Cardiac muscle cell (in vitro differentiated cells and primary cell): ENCODE results near the gene PTGDS. TPM values are rescaled to one million over a fixed set of nuclear protein-coding genes. Genes with fewer than 3 reads are reported as not detected.

Experiments
- DNase-seq, 2 donors: peaks; one replicate each; pipeline versions ENCODE4 v3.0.0 to v3.0.0-alpha.2; 2010 to 2017; ENCODE audit warnings: low read depth in 1 of 2, low spot score in 1 of 2
- H3K27ac ChIP-seq: fragments of 200-600 bp; sonication (generic); 2 replicates; pipeline ENCODE4 v1.5.1; 2016
- H3K27me3 ChIP-seq: fragments of 200-600 bp; sonication (generic); 2 replicates; pipeline ENCODE4 v1.6.0; 2016; ENCODE audit warnings: control low read depth
- H3K36me3 ChIP-seq: fragments of 200-600 bp; sonication (generic); 2 replicates; pipeline ENCODE4 v1.5.1; 2016; ENCODE audit warnings: control low read depth
- H3K4me1 ChIP-seq: fragments of 200-600 bp; sonication (generic); 2 replicates; pipeline ENCODE4 v1.8.1; 2017; ENCODE audit warnings: low read depth, mild to moderate bottlenecking, mixed run types
- H3K4me3 ChIP-seq: fragments of 200-600 bp; sonication (generic); 2 replicates; pipeline ENCODE4 v1.5.1; 2016; ENCODE audit warnings: mild to moderate bottlenecking
- H3K9me3 ChIP-seq: fragments of 200-600 bp; sonication (generic); 2 replicates; pipeline ENCODE4 v1.5.1; 2017; ENCODE audit warnings: low read depth, mild to moderate bottlenecking, control low read depth
- CTCF ChIP-seq: IDR thresholded peaks from 2 replicates; pipeline ENCODE4 v1.5.1; 2012; ENCODE audit warnings: low read depth, mild to moderate bottlenecking, low read length
- polyA plus RNA-seq: library from polyadenylated mRNA; unstranded; fragments of >200 nt; fragmentation: Nextera tagmentation; extraction: Ambion mirVana; gene quantifications from 2 replicates; pipeline ENCODE4 v1.2.1, GENCODE V29; 2016
- total RNA-seq: library from RNA; depleted of rRNA; stranded (reverse); fragments of >200 nt; gene quantifications from 2 replicates; pipeline ENCODE4 v1.2.3, GENCODE V29; 2016

The PTGDS gene
- total and polyA plus RNA-seq, 2 experiments from 2014 or later, result 3.4 to 3.9 TPM

GRCh38 chr9:137017071-137017470 is 39.8 kb downstream of the PTGDS start:
- Histone ChIP-seq H3K36me3 (peaks cover 12% of the 10 kb centered on the region), H3K4me1 (no peaks in the 10 kb centered on the region), H3K27me3 (no peaks in the 10 kb centered on the region), H3K9me3 (no peaks in the 10 kb centered on the region), H3K27ac (no peak overlapping the region), H3K4me3 (no peak overlapping the region)
- no peak for TF ChIP-seq CTCF
- DNase-seq, result no peak

DNA sequence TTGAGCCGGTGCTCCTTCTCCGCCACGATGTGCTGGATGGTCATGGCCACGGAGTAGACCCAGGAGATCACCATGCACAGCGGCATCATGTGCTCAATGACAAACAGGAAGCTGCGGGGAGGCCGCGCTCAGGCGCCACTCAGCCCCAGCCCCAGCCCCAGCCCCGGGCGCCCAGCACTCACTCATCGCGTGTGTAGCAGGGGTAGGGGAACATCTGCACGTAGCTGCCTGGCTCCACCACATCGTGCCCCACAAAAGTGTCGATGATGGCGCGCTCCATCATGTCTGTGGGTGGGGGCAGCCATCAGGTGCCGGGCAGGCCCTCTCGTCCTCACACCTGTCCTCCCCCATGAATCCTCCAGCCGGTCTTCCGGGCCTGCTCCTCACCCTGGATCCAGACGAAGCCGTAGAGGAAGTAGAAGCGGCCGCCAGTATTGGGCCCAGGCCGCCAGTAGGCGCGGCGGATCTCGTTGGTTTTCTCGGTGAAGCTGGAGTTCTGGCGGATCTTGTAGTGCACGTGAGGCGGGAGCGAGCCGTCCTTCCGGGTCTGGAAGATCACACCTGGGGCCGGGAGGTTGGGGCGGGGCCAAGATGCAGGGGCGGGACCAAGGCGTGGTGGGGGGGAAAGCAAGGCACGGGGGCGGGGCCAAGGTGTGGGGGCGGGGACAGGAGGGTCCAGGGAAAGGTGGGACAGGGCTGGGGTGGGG is 40.6 kb downstream of the PTGDS start:
- H3K27ac ChIP-seq, result no peak overlapping the region
- no peak for TF ChIP-seq CTCF
- H3K4me3 ChIP-seq, result no peak overlapping the region
- no peaks in the 10 kb centered on the region for H3K9me3 ChIP-seq
- peaks cover 9% of the 10 kb centered on the region for H3K36me3 ChIP-seq
- no peaks in the 10 kb centered on the region for H3K27me3 ChIP-seq
- no peak for DNase-seq
- no peaks in the 10 kb centered on the region for H3K4me1 ChIP-seq

DNA sequence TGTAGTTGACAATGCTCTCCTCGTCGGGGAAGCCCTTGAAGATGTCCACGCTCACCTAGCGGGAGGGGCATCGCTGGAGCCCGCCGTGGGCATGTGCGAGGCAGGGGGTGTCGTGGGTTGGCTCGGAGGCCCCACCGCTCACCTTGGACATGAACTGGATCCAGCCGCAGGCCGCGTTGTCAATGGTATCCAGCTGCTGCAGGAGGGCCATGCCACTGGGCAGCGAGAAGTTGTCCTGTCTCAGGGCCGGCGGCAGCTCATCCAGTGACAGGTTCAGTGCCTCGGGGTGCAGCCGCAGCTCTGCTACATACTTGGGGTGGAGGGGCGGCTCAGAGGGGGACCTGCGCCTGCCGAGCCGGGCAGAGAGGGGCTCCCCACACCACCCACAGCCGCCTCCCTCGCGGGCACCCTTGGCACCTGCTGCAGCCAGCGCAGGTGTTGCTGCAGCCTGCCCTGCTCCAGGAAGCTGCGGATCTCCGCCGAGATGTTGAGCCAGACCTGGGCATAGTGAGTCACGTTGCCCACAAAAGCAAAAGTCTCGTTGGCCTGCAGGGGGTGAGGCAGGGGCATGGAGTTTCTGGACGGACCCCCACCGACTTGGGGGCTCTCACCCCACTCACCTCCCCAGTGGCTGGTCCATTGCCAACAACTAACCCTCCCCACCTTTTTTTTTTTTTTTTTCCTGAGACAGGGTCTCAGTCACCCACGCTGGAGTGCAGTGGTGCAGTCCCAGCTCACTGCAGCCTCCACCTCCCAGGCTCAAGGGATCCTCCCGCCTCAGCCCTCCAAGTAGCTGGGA is 41.7 kb downstream of the PTGDS start:
- Histone ChIP-seq H3K27ac (no peak overlapping the region), H3K9me3 (no peaks in the 10 kb centered on the region), H3K36me3 (peaks cover 9% of the 10 kb centered on the region), H3K4me1 (no peaks in the 10 kb centered on the region), H3K27me3 (no peaks in the 10 kb centered on the region), H3K4me3 (no peak overlapping the region)
- DNase-seq, result no peak
- TF ChIP-seq CTCF, result no peak

DNA sequence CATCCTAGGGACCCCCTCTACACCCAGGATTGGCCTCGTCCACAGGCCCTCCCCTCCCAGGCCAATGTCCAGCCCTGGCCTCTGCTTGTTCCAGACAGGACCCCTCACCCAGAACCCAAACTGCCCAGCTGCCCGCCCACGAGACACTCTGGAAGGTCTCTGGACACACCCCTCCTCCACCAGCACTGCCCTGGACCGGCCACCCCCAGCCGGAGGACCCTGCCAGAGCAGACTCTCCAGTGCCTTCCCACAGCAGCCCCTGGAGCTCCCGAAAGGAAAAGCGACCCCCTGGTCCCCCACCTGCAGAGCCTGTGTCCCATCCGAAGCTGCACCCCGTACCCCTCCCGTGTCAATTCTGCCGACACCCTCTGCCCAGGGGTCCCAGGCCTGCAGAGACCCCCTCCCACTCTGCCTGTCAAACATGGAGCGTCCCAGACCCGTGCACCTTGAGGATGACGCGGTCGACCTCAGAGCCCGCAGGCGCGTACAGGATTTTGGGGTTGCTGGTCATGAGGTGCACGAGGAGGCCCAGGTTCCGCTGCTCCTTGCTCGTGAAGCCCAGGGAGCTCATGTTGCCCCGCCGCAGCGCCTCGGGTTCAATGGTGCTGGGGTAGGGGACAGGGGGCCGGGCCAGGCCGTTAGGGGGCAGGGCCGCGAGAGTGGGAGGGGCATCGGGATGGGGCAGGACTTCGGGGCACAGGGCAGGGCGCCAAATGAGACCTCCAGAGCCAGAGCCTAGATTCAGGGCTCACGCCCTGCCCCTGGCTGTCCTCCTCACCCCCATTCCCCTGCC is 42.8 kb downstream of the PTGDS start:
- Histone ChIP-seq H3K36me3 (peaks cover 9% of the 10 kb centered on the region), H3K27me3 (no peaks in the 10 kb centered on the region), H3K27ac (no peak overlapping the region), H3K4me1 (no peaks in the 10 kb centered on the region), H3K4me3 (no peak overlapping the region), H3K9me3 (no peaks in the 10 kb centered on the region)
- no peak for DNase-seq
- no peak for TF ChIP-seq CTCF

DNA sequence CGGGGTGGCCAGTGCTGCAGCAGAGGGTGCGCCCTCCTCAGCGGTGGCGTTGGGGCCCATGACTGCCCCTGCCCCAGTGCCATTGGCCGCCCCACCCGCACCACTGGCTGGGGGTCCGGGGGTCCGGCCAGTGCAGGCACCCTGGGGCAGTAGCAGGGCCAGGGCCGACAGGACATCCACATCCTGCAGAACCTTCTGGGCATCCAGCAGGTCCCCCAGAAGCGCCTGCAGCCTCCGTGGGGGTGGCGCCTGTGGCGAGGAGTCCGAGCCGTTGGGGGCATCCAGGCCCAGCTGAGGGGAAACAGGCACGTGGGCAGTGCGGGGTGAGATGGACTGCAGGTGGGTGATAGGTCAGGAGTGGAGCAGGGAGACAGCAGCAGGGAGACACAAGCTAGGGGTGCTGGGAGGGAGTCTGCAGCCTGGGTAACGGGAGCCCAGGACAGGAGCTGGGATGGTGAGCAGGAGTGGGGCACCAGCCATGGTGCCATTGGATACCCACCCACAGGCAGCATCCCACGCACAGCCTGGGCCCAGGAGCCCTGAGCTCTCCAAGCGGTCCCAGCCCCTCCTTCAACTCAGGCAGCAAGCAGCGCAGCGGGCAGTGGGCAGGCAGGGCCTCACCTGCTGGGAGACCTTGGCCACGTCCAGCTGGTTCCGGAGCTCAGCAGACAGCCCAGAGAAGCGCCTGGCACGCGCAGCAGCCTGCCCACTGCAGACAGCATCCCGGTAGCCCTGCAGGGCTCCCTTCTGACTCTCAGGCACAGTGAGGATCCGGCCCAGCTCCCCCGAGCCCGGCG is 43.7 kb downstream of the PTGDS start:
- no peaks in the 10 kb centered on the region for H3K27me3 ChIP-seq
- DNase-seq, result no peak
- H3K4me3 ChIP-seq, result no peak overlapping the region
- H3K4me1 ChIP-seq, result no peaks in the 10 kb centered on the region
- no peak for TF ChIP-seq CTCF
- H3K9me3 ChIP-seq, result no peaks in the 10 kb centered on the region
- H3K36me3 ChIP-seq, result peaks cover 2% of the 10 kb centered on the region
- H3K27ac ChIP-seq, result no peak overlapping the region
